ENCODE measurements around the gene PARD6G.

- TF ChIP-seq, protein P1, sequence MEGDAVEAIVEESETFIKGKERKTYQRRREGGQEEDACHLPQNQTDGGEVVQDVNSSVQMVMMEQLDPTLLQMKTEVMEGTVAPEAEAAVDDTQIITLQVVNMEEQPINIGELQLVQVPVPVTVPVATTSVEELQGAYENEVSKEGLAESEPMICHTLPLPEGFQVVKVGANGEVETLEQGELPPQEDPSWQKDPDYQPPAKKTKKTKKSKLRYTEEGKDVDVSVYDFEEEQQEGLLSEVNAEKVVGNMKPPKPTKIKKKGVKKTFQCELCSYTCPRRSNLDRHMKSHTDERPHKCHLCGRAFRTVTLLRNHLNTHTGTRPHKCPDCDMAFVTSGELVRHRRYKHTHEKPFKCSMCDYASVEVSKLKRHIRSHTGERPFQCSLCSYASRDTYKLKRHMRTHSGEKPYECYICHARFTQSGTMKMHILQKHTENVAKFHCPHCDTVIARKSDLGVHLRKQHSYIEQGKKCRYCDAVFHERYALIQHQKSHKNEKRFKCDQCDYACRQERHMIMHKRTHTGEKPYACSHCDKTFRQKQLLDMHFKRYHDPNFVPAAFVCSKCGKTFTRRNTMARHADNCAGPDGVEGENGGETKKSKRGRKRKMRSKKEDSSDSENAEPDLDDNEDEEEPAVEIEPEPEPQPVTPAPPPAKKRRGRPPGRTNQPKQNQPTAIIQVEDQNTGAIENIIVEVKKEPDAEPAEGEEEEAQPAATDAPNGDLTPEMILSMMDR (IDR thresholded peaks at IDR 0.05): no peak
- TF ChIP-seq POLR2A (IDR thresholded peaks at IDR 0.05): no peak
Measured at GRCh38 chr18:80127635-80128034, 119.7 kb downstream of the PARD6G start.
